Psoas muscle (tissue), 8 donors: ENCODE results near the gene FGFR2. TPM values are rescaled to one million over a fixed set of nuclear protein-coding genes. Genes with fewer than 3 reads are reported as not detected.
"Not testable (repeated sequence)": the region's sequence is repeated elsewhere in the genome, so short reads cannot be mapped to it uniquely, and the experiment has no call there.

Experiments
- ATAC-seq, 4 donors: fragments of 200-7000 bp; cut with Tn5 transposase; one replicate each; pipeline ENCODE4 v1.9.1; 2020; ENCODE audit warnings: moderate library complexity in 3 of 4, mild to moderate bottlenecking in 2 of 4
- DNase-seq, 2 donors: peaks; one replicate each; pipeline ENCODE4 v3.0.0-alpha.2; 2020
- H3K27ac ChIP-seq: fragments of 200-600 bp; one replicate; pipeline ENCODE4 v1.8.0; 2022
- H3K27me3 ChIP-seq, 3 donors: fragments of 200-600 bp in 1 of 3; one replicate each; pipeline versions ENCODE4 v1.6.1 to v1.8.0; 2013 to 2022; ENCODE audit warnings: low read length in 2 of 3, mild to moderate bottlenecking in 2 of 3, moderate library complexity in 1 of 3; ENCODE audit not compliant: insufficient read depth in 3 of 3
- H3K36me3 ChIP-seq, 2 donors: fragments of 200-600 bp in 1 of 2; one replicate each; pipeline versions ENCODE4 v1.6.1 to v1.8.0; 2013 to 2022; ENCODE audit warnings: low read depth in 1 of 2, mild to moderate bottlenecking in 1 of 2, moderate library complexity in 1 of 2; ENCODE audit not compliant: insufficient read depth in 1 of 2
- H3K4me1 ChIP-seq: fragments of 200-600 bp; one replicate; pipeline ENCODE4 v1.8.0; 2022
- H3K4me3 ChIP-seq: fragments of 200-600 bp; one replicate; pipeline ENCODE4 v1.8.0; 2022; ENCODE audit warnings: mild to moderate bottlenecking
- H3K9me3 ChIP-seq: fragments of 200-600 bp; one replicate; pipeline ENCODE4 v1.8.0; 2022
- CTCF ChIP-seq: fragments of 200-600 bp; IDR thresholded peaks from one replicate; pipeline ENCODE4 v1.8.0; 2022; ENCODE audit warnings: antibody characterized with exemption
- WGBS, 3 donors: extraction: QIAGEN DNeasy Blood & Tissue Kit; methylation state at CpG; one replicate each; pipeline versions ENCODE4 v1.1.6 to v1.1.7; 2013; 5-methylcytosine and 5-hydroxymethylcytosine counted together
- intact Hi-C, 2 donors: fragments of 100-400 bp; cut with DNase I; formaldehyde crosslinking; loops; one replicate each; pipeline versions ENCODE4 v1.11.0 to v1.14.2; 2022
- polyA plus RNA-seq, 3 donors: library from polyadenylated mRNA; stranded (reverse); fragments of 200-250 nt; gene quantifications; one replicate each; pipeline ENCODE4 v1.2.3, GENCODE V29; 2013
- total RNA-seq, 4 donors: library from RNA; stranded (reverse); fragmentation: NEBNext Ultra II Directional in 2 of 4; extraction: Animal tissue kit (Norgen Biotek cat#: 25700) in 2 of 4; gene quantifications; one replicate each; pipeline versions ENCODE4 v1.2.1 to v1.2.4, GENCODE V29; 2021 to 2023
- donor health status: healthy with polysubstance abuse.
- donor health status: DM: no; HTN: no; CAD: no; lungs with moderate emphysema.
- donor health status: Bipolar disorder and iron deficiency.
- donor health status: healthy.
- donor health status: DM: yes; HTN: yes; CAD: no.
- donor health status: DM: no; HTN: no; CAD: no.
- donor health status: DM: no; HTN: no; CAD: no.
- donor health status: DM: yes; HTN: yes; CAD: no.

Gene FGFR2
- total and polyA plus RNA-seq, 7 donors = 0.08 to 0.50 (median 0.20) TPM; not detected in 2

- H3K4me1 ChIP-seq = no peaks in the 10 kb centered on the region
- intact Hi-C loops = no loop called here
- DNase-seq (no peak), ATAC-seq (no peak)
- WGBS, 3 donors = 32 to 40% (median 38%) methylated on average over 11 of the region's 11 CpGs
- H3K9me3 ChIP-seq = no peaks in the 10 kb centered on the region
- H3K36me3 ChIP-seq = no peaks in the 10 kb centered on the region
- no peak for TF ChIP-seq CTCF
- H3K27me3 ChIP-seq = peaks cover 0 to 4% (median 0%) of the 10 kb centered on the region in 3 donors
- no peak overlapping the region for H3K4me3 ChIP-seq
- H3K27ac ChIP-seq = no peak overlapping the region
Observed at GRCh38 chr10:121559326-121560026, 38.8 kb downstream of the FGFR2 start.

- ATAC-seq (no peak), DNase-seq (no peak)
- H3K27me3 ChIP-seq = peaks cover 0 to 4% (median 0%) of the 10 kb centered on the region in 3 donors
- H3K4me3 ChIP-seq = no peak overlapping the region
- no peaks in the 10 kb centered on the region for H3K36me3 ChIP-seq
- no peaks in the 10 kb centered on the region for H3K9me3 ChIP-seq
- intact Hi-C loops = no loop called here
- H3K27ac ChIP-seq = no peak overlapping the region
- TF ChIP-seq CTCF = no peak
- no peaks in the 10 kb centered on the region for H3K4me1 ChIP-seq
- WGBS, 3 donors = 58 to 70% (median 66%) methylated on average over 3 of the region's 3 CpGs
Observed at GRCh38 chr10:121558238-121558637, 40.0 kb downstream of the FGFR2 start.

GRCh38 chr10:121556918-121557573 lies 41.2 kb downstream of the FGFR2 start:
- ATAC-seq = no peak
- intact Hi-C loops = no loop called here
- H3K27me3 ChIP-seq = peaks cover 0 to 4% (median 0%) of the 10 kb centered on the region in 3 donors
- H3K36me3 ChIP-seq = no peaks in the 10 kb centered on the region
- no peak overlapping the region for H3K27ac ChIP-seq
- no peaks in the 10 kb centered on the region for H3K4me1 ChIP-seq
- no peak for DNase-seq
- no peak for TF ChIP-seq CTCF
- H3K9me3 ChIP-seq = no peaks in the 10 kb centered on the region
- 85 to 91% (median 90%) methylated on average over 6 of the region's 6 CpGs for WGBS, 3 donors
- H3K4me3 ChIP-seq = no peak overlapping the region

- no peak for TF ChIP-seq CTCF
- WGBS, 3 donors = 34 to 37% (median 36%) methylated on average over 7 of the region's 7 CpGs
- Histone ChIP-seq H3K27ac (no peak overlapping the region), H3K4me1 (no peaks in the 10 kb centered on the region), H3K4me3 (no peak overlapping the region), H3K36me3 (no peaks in the 10 kb centered on the region), H3K9me3 (no peaks in the 10 kb centered on the region), H3K27me3 (peaks cover 0 to 4% (median 0%) of the 10 kb centered on the region in 3 donors)
- no peak for ATAC-seq
- DNase-seq = no peak
- intact Hi-C loops = no loop called here
Observed at GRCh38 chr10:121556455-121556854, 41.8 kb downstream of the FGFR2 start.

GRCh38 chr10:121554916-121555315 lies 43.3 kb downstream of the FGFR2 start:
- intact Hi-C loops, ATAC-seq, H3K36me3 ChIP-seq, H3K9me3 ChIP-seq, H3K27ac ChIP-seq, H3K27me3 ChIP-seq, H3K4me3 ChIP-seq, DNase-seq, H3K4me1 ChIP-seq: not testable (repeated sequence)
- WGBS, 3 donors = 90 to 93% (median 91%) methylated on average over 9 of the region's 9 CpGs
